PC-9 (cell line): ENCODE measurements around the gene TBCB.

ENCODE experiments used
- CTCF ChIP-seq: fragments of 200-600 bp; sonication (generic); conservative IDR thresholded peaks from 2 replicates; pipeline ENCODE4 v1.6.1; 2017; ENCODE audit warnings: mixed run types, antibody characterized with exemption, mild to moderate bottlenecking, moderate library complexity
- EZH2 ChIP-seq: fragments of 200-600 bp; sonication (generic); IDR thresholded peaks from 2 replicates; pipeline ENCODE4 v1.8.0; 2017; ENCODE audit warnings: antibody characterized with exemption, low read depth

- no peak for TF ChIP-seq CTCF
- TF ChIP-seq EZH2 = no peak
Observed at GRCh38 chr19:36152019-36152351, 36.7 kb downstream of the TBCB start.
